H9 (cell line): ENCODE data around the gene AQP2. TPM values are rescaled to one million over a fixed set of nuclear protein-coding genes. Genes with fewer than 3 reads are reported as not detected.

Source experiments
- DNase-seq: peaks from one replicate; pipeline ENCODE4 v3.0.0-alpha.2; 2017
- H2AFZ ChIP-seq: one replicate; pipeline ENCODE4 v1.6.1; 2013; ENCODE audit warnings: mild to moderate bottlenecking, low read length, control low read depth, moderate library complexity
- H2AK5ac ChIP-seq: 2 replicates; pipeline ENCODE4 v1.6.1; 2013; ENCODE audit warnings: low read length, control low read depth, mixed read lengths; ENCODE audit not compliant: insufficient read length
- H2BK120ac ChIP-seq: one replicate; pipeline ENCODE4 v1.6.1; 2013; ENCODE audit warnings: low read depth, mild to moderate bottlenecking, low read length, control low read depth, inconsistent platforms; ENCODE audit not compliant: poor library complexity, severe bottlenecking
- H2BK12ac ChIP-seq: 2 replicates; pipeline ENCODE4 v1.6.1; 2013; ENCODE audit warnings: low read length, control low read depth, mixed read lengths, low read depth; ENCODE audit not compliant: insufficient read length
- H2BK15ac ChIP-seq: 2 replicates; pipeline ENCODE4 v1.6.1; 2013; ENCODE audit warnings: low read depth, low read length, control low read depth
- H2BK20ac ChIP-seq: one replicate; pipeline ENCODE4 v1.6.1; 2013; ENCODE audit warnings: low read depth, mild to moderate bottlenecking, low read length, control low read depth, inconsistent platforms; ENCODE audit not compliant: poor library complexity, severe bottlenecking
- H2BK5ac ChIP-seq: 2 replicates; pipeline ENCODE4 v1.6.1; 2013; ENCODE audit warnings: low read length, control low read depth, mixed read lengths; ENCODE audit not compliant: insufficient read length
- H3K14ac ChIP-seq: 2 replicates; pipeline ENCODE4 v1.6.1; 2013; ENCODE audit warnings: low read length, control low read depth; ENCODE audit not compliant: insufficient read depth
- H3K18ac ChIP-seq: 2 replicates; pipeline ENCODE4 v1.6.1; 2013; ENCODE audit warnings: low read depth, mild to moderate bottlenecking, mixed read lengths, low read length, control low read depth; ENCODE audit not compliant: insufficient read length
- H3K23ac ChIP-seq: 2 replicates; pipeline ENCODE4 v1.6.1; 2013; ENCODE audit warnings: low read length, control low read depth, mixed read lengths, low read depth; ENCODE audit not compliant: insufficient read length
- H3K23me2 ChIP-seq: 2 replicates; pipeline ENCODE4 v1.6.1; 2013; ENCODE audit warnings: low read depth, mild to moderate bottlenecking, mixed read lengths, low read length, control low read depth; ENCODE audit not compliant: insufficient read length, poor library complexity, severe bottlenecking
- H3K27ac ChIP-seq: 2 replicates; pipeline ENCODE4 v1.5.1; 2013; ENCODE audit warnings: low read length, control low read depth, mixed read lengths, low read depth; ENCODE audit not compliant: insufficient read length
- H3K27me3 ChIP-seq: 2 replicates; pipeline ENCODE4 v1.6.1; 2013; ENCODE audit warnings: low read length, control low read depth, inconsistent platforms; ENCODE audit not compliant: insufficient read depth
- H3K4ac ChIP-seq: 2 replicates; pipeline ENCODE4 v1.6.1; 2013; ENCODE audit warnings: low read depth, mild to moderate bottlenecking, control low read depth, inconsistent platforms, low read length, moderate library complexity
- H3K4me1 ChIP-seq: 2 replicates; pipeline ENCODE4 v1.6.1; 2013; ENCODE audit warnings: low read length, control low read depth, inconsistent platforms; ENCODE audit not compliant: insufficient read depth
- H3K4me2 ChIP-seq: 2 replicates; pipeline ENCODE4 v1.6.1; 2013; ENCODE audit warnings: low read length, control low read depth, mixed read lengths; ENCODE audit not compliant: insufficient read length, insufficient read depth
- H3K56ac ChIP-seq: 2 replicates; pipeline ENCODE4 v1.6.1; 2013; ENCODE audit warnings: low read depth, mild to moderate bottlenecking, mixed read lengths, low read length, control low read depth; ENCODE audit not compliant: insufficient read length
- H3K79me1 ChIP-seq: 2 replicates; pipeline ENCODE4 v1.6.1; 2013; ENCODE audit warnings: low read depth, mild to moderate bottlenecking, moderate library complexity, low read length, control low read depth, inconsistent platforms; ENCODE audit not compliant: insufficient read depth, poor library complexity, severe bottlenecking
- H3K79me2 ChIP-seq: 2 replicates; pipeline ENCODE4 v1.6.1; 2013; ENCODE audit warnings: low read length, control low read depth, inconsistent platforms; ENCODE audit not compliant: insufficient read depth
- H3K9ac ChIP-seq: 2 replicates; pipeline ENCODE4 v1.6.1; 2013; ENCODE audit warnings: low read length, control low read depth, mixed read lengths; ENCODE audit not compliant: insufficient read length; ENCODE audit errors: extremely low read depth
- H3K9me3 ChIP-seq: one replicate; pipeline ENCODE4 v1.6.1; 2013; ENCODE audit warnings: low read depth, low read length, inconsistent platforms; ENCODE audit not compliant: control insufficient read depth
- H3T11ph ChIP-seq: one replicate; pipeline ENCODE4 v1.6.1; 2013; ENCODE audit warnings: mild to moderate bottlenecking, low read length, control low read depth, inconsistent platforms
- H4K20me1 ChIP-seq: one replicate; pipeline ENCODE4 v1.6.1; 2013; ENCODE audit not compliant: control insufficient read depth, insufficient read length, insufficient read depth
- H4K5ac ChIP-seq: 2 replicates; pipeline ENCODE4 v1.6.1; 2013; ENCODE audit warnings: low read depth, mild to moderate bottlenecking, mixed read lengths, low read length, control low read depth; ENCODE audit not compliant: insufficient read length
- H4K8ac ChIP-seq: replicated peaks from 2 replicates; pipeline ENCODE4 v1.6.1; 2013; ENCODE audit warnings: low read length, control low read depth, mixed read lengths, low read depth; ENCODE audit not compliant: insufficient read length
- H4K91ac ChIP-seq: 2 replicates; pipeline ENCODE4 v1.6.1; 2013; ENCODE audit warnings: low read depth, mild to moderate bottlenecking, moderate library complexity, mixed read lengths, low read length, control low read depth; ENCODE audit not compliant: insufficient read length
- H3K27ac Mint-ChIP-seq, 3 experiments: 2 replicates in 2 of 3; 3 replicates in 1 of 3; pipeline ENCODE4 v1.8.0; 2020 to 2021; ENCODE audit warnings: mixed read lengths in 3 of 3, mild to moderate bottlenecking in 1 of 3, moderate library complexity in 1 of 3
- H3K27me3 Mint-ChIP-seq: 2 replicates; pipeline ENCODE4 v1.8.0; 2021; ENCODE audit warnings: low read depth, mild to moderate bottlenecking, moderate library complexity, mixed read lengths
- H3K36me3 Mint-ChIP-seq, 3 experiments: 2 replicates in 2 of 3; 3 replicates in 1 of 3; pipeline ENCODE4 v1.8.0; 2020 to 2021; ENCODE audit warnings: low read depth in 3 of 3, mixed read lengths in 3 of 3; ENCODE audit not compliant: insufficient read depth in 1 of 3
- H3K4me1 Mint-ChIP-seq, 2 experiments: 2 replicates each; pipeline ENCODE4 v1.8.0; 2020; ENCODE audit warnings: mixed read lengths in 2 of 2
- H3K4me3 Mint-ChIP-seq, 2 experiments: 2 replicates in 1 of 2; 3 replicates in 1 of 2; pipeline ENCODE4 v1.8.0; 2020 to 2021; ENCODE audit warnings: mild to moderate bottlenecking in 2 of 2, mixed read lengths in 2 of 2, moderate library complexity in 1 of 2
- H3K9me3 Mint-ChIP-seq, 2 experiments: 2 replicates in 1 of 2; 3 replicates in 1 of 2; pipeline ENCODE4 v1.8.0; 2020; ENCODE audit warnings: mild to moderate bottlenecking in 2 of 2, mixed read lengths in 2 of 2, moderate library complexity in 1 of 2
- WGBS: extraction: QIAGEN DNeasy Blood & Tissue Kit; methylation state at CpG from one replicate; pipeline ENCODE4 v1.1.7; 2013; ENCODE audit warnings: missing lambda C conversion rate, low lambda C conversion rate, mixed read lengths; ENCODE audit not compliant: insufficient read length; ENCODE audit errors: extremely low coverage; 5-methylcytosine and 5-hydroxymethylcytosine counted together
- total RNA-seq: library from RNA; stranded (reverse); gene quantifications from 2 replicates; pipeline ENCODE4 v1.2.1, GENCODE V29; 2021
- TF ChIP-seq, protein P1 (sequence below): fragments of 200-600 bp; sonication (generic); conservative IDR thresholded peaks from 3 replicates; pipeline ENCODE4 v1.8.0; 2021; ENCODE audit warnings: antibody characterized with exemption, mild to moderate bottlenecking

AQP2 gene
- total RNA-seq, 1 experiment from 2014 or later, result not detected

- DNase-seq, result no peak
- H2BK120ac ChIP-seq, result no peak overlapping the region
- no peak overlapping the region for H2AFZ ChIP-seq
- no peak overlapping the region for H3K27ac ChIP-seq
- H3K9me3 Mint-ChIP-seq, result no peaks in the 10 kb centered on the region
- TF ChIP-seq, protein P1, sequence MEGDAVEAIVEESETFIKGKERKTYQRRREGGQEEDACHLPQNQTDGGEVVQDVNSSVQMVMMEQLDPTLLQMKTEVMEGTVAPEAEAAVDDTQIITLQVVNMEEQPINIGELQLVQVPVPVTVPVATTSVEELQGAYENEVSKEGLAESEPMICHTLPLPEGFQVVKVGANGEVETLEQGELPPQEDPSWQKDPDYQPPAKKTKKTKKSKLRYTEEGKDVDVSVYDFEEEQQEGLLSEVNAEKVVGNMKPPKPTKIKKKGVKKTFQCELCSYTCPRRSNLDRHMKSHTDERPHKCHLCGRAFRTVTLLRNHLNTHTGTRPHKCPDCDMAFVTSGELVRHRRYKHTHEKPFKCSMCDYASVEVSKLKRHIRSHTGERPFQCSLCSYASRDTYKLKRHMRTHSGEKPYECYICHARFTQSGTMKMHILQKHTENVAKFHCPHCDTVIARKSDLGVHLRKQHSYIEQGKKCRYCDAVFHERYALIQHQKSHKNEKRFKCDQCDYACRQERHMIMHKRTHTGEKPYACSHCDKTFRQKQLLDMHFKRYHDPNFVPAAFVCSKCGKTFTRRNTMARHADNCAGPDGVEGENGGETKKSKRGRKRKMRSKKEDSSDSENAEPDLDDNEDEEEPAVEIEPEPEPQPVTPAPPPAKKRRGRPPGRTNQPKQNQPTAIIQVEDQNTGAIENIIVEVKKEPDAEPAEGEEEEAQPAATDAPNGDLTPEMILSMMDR, result no peak
- H3K9ac ChIP-seq, result no peak overlapping the region
- no peak overlapping the region for H4K8ac ChIP-seq
- no peak overlapping the region for H3K27ac Mint-ChIP-seq
- H2BK15ac ChIP-seq, result no peak overlapping the region
- no peak overlapping the region for H4K5ac ChIP-seq
- H3K14ac ChIP-seq, result no peak overlapping the region
- no peak overlapping the region for H3K4me3 Mint-ChIP-seq
- H3K23me2 ChIP-seq, result no peaks in the 10 kb centered on the region
- H3K27me3 Mint-ChIP-seq, result peaks cover 3% of the 10 kb centered on the region; the same call in 1 of the 2 replicates
- no peak overlapping the region for H3K23ac ChIP-seq
- H3K4me2 ChIP-seq, result no peak overlapping the region
- H3K9me3 ChIP-seq, result no peaks in the 10 kb centered on the region
- no peak overlapping the region for H3K18ac ChIP-seq
- H3K79me2 ChIP-seq, result no peaks in the 10 kb centered on the region
- no peak overlapping the region for H3T11ph ChIP-seq
- H4K91ac ChIP-seq, result no peak overlapping the region
- no peak overlapping the region for H2AK5ac ChIP-seq
- no CpG with 5 or more reads among the region's 2 CpGs for WGBS
- H3K27me3 ChIP-seq, result no peaks in the 10 kb centered on the region
- H4K20me1 ChIP-seq, result no peaks in the 10 kb centered on the region
- H3K4me1 ChIP-seq, result no peaks in the 10 kb centered on the region
- H3K36me3 Mint-ChIP-seq, result no peaks in the 10 kb centered on the region
- H3K4ac ChIP-seq, result no peak overlapping the region
- H2BK5ac ChIP-seq, result no peak overlapping the region
- no peak overlapping the region for H3K56ac ChIP-seq
- peaks cover 24 to 39% of the 10 kb centered on the region in 2 experiments for H3K4me1 Mint-ChIP-seq
- H2BK20ac ChIP-seq, result no peak overlapping the region
- no peaks in the 10 kb centered on the region for H3K79me1 ChIP-seq
- no peak overlapping the region for H2BK12ac ChIP-seq
Observed at GRCh38 chr12:49976557-49976956, 26.0 kb downstream of the AQP2 start.
